A673 (cell line): Measurements from ENCODE around the gene SLC1A4.

ENCODE experiments used
- CTCF ChIP-seq: fragments of 300-800, 200-600 bp; sonication (generic); conservative IDR thresholded peaks from 2 replicates; pipeline ENCODE4 v1.5.1; 2017; ENCODE audit warnings: low read depth, mild to moderate bottlenecking, antibody characterized with exemption, low read length, moderate library complexity, mixed read lengths
- EZH2 ChIP-seq: fragments of 200-600 bp; sonication (generic); IDR thresholded peaks from 2 replicates; pipeline ENCODE4 v1.6.1; 2017; ENCODE audit warnings: borderline replicate concordance, low read depth, mild to moderate bottlenecking, mixed read lengths, antibody characterized with exemption, low read length; ENCODE audit not compliant: poor library complexity, severe bottlenecking

- TF ChIP-seq CTCF: no peak
- no peak for TF ChIP-seq EZH2
Measured at GRCh38 chr2:65055422-65056214, 66.4 kb downstream of the SLC1A4 start.
